Neural crest cell (in vitro differentiated cells): ENCODE results near the gene MTCH1. TPM values are rescaled to one million over a fixed set of nuclear protein-coding genes. Genes with fewer than 3 reads are reported as not detected.

Experiments used
- DNase-seq: peaks from one replicate; pipeline ENCODE4 v3.0.0; 2021; ENCODE audit warnings: low read depth, mixed read lengths, low spot score
- H3K27ac Mint-ChIP-seq: one replicate; pipeline ENCODE4 v1.8.0; 2021; ENCODE audit warnings: mild to moderate bottlenecking, mixed read lengths; ENCODE audit not compliant: unreplicated experiment
- H3K27me3 Mint-ChIP-seq: 2 replicates; pipeline ENCODE4 v1.8.0; 2021; ENCODE audit warnings: low read depth, mild to moderate bottlenecking, mixed read lengths
- H3K36me3 Mint-ChIP-seq: 2 replicates; pipeline ENCODE4 v1.8.0; 2021; ENCODE audit warnings: low read depth, mild to moderate bottlenecking, mixed read lengths
- H3K4me1 Mint-ChIP-seq: 2 replicates; pipeline ENCODE4 v1.8.0; 2021; ENCODE audit warnings: mixed read lengths
- H3K4me3 Mint-ChIP-seq: one replicate; pipeline ENCODE4 v1.8.0; 2021; ENCODE audit warnings: mild to moderate bottlenecking, mixed read lengths
- H3K9me3 Mint-ChIP-seq: 2 replicates; pipeline ENCODE4 v1.8.0; 2021; ENCODE audit warnings: mixed read lengths
- long read RNA-seq: library from polyadenylated mRNA; unstranded; transcript quantifications from one replicate; pipeline ENCODE4 v2.0.0, GENCODE V29; 2020
- total RNA-seq: library from RNA; stranded (reverse); gene quantifications from 2 replicates; pipeline ENCODE4 v1.2.1, GENCODE V29; 2021
- TF ChIP-seq, protein P1 (sequence below): fragments of 200-600 bp; sonication (generic); conservative IDR thresholded peaks from 2 replicates; pipeline ENCODE4 v1.5.0; 2021; ENCODE audit warnings: antibody characterized with exemption, mild to moderate bottlenecking

Gene MTCH1, protein sequence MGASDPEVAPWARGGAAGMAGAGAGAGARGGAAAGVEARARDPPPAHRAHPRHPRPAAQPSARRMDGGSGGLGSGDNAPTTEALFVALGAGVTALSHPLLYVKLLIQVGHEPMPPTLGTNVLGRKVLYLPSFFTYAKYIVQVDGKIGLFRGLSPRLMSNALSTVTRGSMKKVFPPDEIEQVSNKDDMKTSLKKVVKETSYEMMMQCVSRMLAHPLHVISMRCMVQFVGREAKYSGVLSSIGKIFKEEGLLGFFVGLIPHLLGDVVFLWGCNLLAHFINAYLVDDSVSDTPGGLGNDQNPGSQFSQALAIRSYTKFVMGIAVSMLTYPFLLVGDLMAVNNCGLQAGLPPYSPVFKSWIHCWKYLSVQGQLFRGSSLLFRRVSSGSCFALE
- 182 and 193 TPM in 2 replicates for total RNA-seq
- long read RNA-seq, transcript MTCH1-202 (12 exons, 2,057 nt) = minor isoform, 5 of 29 reads
- long read RNA-seq, transcript MTCH1-201 (12 exons, 2,006 nt) = major isoform, 6 of 29 reads
- long read RNA-seq, partial matches to known transcripts = 14 of 29 reads
- long read RNA-seq, other reads (novel, unspliced or antisense) = 4 of 29 reads

DNA sequence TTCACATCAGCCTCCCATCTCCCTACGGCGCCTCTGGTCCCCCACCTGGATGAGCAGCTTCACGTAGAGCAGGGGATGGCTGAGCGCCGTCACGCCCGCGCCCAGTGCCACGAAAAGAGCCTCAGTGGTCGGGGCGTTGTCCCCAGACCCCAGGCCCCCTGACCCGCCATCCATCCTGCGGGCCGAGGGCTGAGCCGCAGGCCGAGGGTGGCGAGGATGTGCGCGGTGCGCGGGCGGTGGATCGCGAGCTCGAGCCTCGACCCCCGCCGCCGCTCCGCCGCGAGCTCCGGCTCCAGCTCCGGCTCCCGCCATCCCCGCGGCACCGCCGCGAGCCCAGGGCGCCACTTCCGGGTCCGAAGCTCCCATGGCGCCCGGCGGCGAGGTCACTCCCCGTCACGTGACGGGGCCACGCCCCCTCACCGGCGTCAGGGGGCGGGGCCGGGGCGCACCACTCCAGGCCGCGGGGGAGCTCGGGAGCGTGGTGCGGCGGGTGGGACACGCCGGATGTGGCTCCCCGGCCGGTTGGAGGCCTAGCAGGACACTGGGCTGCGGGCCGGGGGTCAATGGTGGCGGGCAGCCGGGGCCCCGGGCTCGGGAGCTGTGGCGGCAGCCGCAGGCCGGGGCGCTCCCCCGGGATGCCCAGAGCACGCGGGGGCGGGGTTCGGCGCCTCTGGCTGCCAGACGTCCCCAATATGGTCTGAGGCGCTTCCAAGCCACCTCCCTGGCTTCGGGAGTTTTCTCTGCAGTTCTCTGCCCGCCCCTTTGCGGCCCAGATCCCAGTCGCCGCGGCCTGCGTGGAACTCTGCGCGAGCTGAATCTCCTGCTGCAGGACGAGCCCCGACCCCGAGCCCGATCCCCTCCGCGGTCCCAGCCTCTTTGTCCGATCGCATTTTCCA lies at the start of gene MTCH1:
Gene MTCH1, minus strand, starts transcription at position 389 of the 896 bp plus-strand sequence. Its CDS starts 23 bp downstream, at position 366.
- Mint-ChIP-seq H3K4me1 (peaks cover 21% of the 10 kb centered on the region), H3K27ac (peak within 1 kb of the TSS; percentile 98)

DNA sequence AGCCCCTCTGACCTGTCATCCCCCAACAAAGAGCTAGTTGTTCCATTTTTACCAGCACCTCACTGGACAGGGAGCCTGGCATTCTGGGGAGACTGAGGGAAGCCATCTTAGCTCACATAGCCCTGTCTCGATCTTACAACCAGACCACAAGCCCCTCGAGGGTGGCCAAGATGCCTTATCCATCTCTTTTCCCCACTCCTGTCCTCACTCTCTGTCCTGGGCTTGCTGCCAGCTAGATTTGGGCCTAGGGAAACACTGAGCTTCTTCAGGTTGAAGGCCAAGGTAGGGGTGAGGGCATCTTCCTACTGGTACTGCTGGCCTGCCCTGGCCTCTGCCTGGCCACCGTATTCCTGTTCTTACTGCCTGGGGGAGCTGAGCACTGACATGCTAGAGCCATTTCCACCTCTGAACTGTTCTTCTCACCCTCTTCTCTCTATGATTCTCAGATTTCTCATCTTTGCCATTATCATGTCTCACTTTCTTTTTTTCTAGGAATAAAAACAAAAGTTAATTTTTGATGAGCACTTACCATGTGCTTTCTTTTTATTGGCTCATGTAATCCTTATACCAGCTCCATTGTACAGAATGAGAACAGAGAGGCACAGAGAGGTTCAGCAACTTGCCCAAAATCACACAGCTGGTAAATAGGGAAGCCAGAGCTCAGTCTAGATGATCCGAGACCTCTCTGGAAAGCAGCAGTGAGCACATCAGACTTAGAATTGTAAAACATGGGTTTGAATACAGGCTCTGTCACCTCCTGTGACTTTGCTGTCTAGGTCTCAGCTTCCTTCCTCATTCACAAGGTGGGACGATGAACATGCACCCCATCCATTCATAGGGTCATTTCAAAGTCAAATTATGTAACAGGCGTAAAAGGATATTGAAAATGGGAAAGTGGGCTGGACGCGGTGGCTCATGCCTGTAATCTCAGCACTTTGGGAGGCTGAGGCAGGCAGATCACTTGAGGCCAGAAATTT lies 48.1 kb upstream of the MTCH1 start:
- H3K4me3 Mint-ChIP-seq = no peak overlapping the region
- H3K9me3 Mint-ChIP-seq = peaks cover 3% of the 10 kb centered on the region
- no peak overlapping the region for H3K27ac Mint-ChIP-seq
- DNase-seq = no peak
- no peaks in the 10 kb centered on the region for H3K27me3 Mint-ChIP-seq
- peaks cover 3% of the 10 kb centered on the region for H3K4me1 Mint-ChIP-seq
- TF ChIP-seq, protein P1, sequence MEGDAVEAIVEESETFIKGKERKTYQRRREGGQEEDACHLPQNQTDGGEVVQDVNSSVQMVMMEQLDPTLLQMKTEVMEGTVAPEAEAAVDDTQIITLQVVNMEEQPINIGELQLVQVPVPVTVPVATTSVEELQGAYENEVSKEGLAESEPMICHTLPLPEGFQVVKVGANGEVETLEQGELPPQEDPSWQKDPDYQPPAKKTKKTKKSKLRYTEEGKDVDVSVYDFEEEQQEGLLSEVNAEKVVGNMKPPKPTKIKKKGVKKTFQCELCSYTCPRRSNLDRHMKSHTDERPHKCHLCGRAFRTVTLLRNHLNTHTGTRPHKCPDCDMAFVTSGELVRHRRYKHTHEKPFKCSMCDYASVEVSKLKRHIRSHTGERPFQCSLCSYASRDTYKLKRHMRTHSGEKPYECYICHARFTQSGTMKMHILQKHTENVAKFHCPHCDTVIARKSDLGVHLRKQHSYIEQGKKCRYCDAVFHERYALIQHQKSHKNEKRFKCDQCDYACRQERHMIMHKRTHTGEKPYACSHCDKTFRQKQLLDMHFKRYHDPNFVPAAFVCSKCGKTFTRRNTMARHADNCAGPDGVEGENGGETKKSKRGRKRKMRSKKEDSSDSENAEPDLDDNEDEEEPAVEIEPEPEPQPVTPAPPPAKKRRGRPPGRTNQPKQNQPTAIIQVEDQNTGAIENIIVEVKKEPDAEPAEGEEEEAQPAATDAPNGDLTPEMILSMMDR = no peak
- no peaks in the 10 kb centered on the region for H3K36me3 Mint-ChIP-seq

More for the DNA sequence above, at the start of gene MTCH1:
- Mint-ChIP-seq H3K36me3 (no peaks in the 10 kb centered on the region), H3K27me3 (no peaks in the 10 kb centered on the region), H3K9me3 (no peaks in the 10 kb centered on the region), H3K4me3 (peak within 1 kb of the TSS; percentile 98)
- TF ChIP-seq, protein P1 = no peak
- peak; percentile 83 for DNase-seq

DNA sequence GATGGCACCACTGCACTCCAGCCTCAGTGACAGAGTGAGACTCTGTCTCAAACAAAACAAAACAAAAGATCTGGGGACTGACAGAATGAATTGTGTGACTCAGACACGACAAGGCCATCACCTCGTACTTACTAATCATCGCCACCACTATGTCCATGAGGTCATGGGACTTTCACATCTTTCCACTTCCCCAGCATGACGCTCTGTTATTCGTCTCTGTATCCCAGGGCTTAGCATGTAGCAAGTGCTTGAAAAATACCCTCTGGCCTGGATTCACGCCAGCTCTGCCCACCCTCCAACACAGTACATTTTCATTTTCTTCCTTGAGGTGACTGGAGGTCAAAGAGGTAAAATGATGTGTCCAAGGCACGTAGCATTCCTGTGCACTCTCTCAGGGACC lies 47.3 kb upstream of the MTCH1 start:
- H3K36me3 Mint-ChIP-seq = no peaks in the 10 kb centered on the region
- peaks cover 3% of the 10 kb centered on the region for H3K9me3 Mint-ChIP-seq
- DNase-seq = no peak
- no peak overlapping the region for H3K27ac Mint-ChIP-seq
- TF ChIP-seq, protein P1 = no peak
- H3K4me3 Mint-ChIP-seq = no peak overlapping the region
- peaks cover 3% of the 10 kb centered on the region for H3K4me1 Mint-ChIP-seq
- no peaks in the 10 kb centered on the region for H3K27me3 Mint-ChIP-seq

DNA sequence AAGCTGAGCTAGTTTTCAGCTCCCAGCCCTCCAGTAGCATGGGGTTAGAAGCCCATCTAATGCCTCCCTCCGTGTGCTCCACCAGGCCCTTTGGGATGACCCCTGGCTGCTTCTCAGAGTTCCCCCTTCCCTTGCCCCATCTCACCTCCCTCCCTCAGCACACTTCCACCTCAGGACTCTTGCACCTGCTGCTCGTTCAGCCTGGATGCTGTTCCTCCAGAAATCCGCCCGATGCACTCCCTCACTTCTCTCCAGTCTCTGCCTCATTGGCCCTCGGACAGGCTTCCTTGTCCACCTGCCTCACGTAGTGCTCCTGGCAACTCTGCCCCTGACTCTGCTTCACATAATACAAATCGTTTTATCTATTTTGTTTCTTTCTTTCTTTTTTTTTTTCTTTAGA lies 46.2 kb upstream of the MTCH1 start:
- DNase-seq = no peak
- Mint-ChIP-seq H3K27me3 (no peaks in the 10 kb centered on the region), H3K4me1 (peaks cover 3% of the 10 kb centered on the region), H3K4me3 (no peak overlapping the region), H3K9me3 (peaks cover 3% of the 10 kb centered on the region), H3K27ac (no peak overlapping the region), H3K36me3 (no peaks in the 10 kb centered on the region)
- TF ChIP-seq, protein P1 = no peak
